HG03039 (cell line): Measurements from ENCODE around the gene CD53.
"Not testable (repeated sequence)": the region's sequence is repeated elsewhere in the genome, so short reads cannot be mapped to it uniquely, and the experiment has no call there.

Source experiments
- ATAC-seq: cut with Tn5 transposase; IDR thresholded peaks from one replicate; pipeline ENCODE4 v1.9.1; 2021; ENCODE audit warnings: mild to moderate bottlenecking, moderate library complexity; ENCODE audit not compliant: unreplicated experiment

The CD53 gene

GRCh38 chr1:110914676-110915075 lies 41.7 kb downstream of the CD53 start:
- ATAC-seq, result no peak

DNA sequence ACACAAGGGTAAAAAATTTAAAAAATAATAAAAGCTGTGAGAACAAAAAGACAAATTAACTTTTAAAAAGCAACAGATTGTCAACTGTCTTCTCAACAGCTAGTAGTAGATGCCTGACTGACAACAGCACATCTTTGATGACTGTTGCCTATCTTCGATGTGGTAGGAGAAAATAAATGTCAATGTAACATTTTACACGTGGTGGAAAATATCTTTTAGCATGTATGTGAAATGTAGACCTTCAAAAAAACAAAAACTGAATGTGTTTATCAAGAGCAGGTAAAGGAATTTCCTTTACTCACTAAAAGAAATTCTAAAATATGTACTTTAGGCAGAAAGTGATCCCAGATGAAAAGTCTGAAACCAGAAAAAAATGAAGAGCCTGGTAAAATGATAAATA lies 42.9 kb downstream of the CD53 start:
- no peak for ATAC-seq

GRCh38 chr1:110916274-110916668 lies 43.3 kb downstream of the CD53 start:
- no peak for ATAC-seq

DNA sequence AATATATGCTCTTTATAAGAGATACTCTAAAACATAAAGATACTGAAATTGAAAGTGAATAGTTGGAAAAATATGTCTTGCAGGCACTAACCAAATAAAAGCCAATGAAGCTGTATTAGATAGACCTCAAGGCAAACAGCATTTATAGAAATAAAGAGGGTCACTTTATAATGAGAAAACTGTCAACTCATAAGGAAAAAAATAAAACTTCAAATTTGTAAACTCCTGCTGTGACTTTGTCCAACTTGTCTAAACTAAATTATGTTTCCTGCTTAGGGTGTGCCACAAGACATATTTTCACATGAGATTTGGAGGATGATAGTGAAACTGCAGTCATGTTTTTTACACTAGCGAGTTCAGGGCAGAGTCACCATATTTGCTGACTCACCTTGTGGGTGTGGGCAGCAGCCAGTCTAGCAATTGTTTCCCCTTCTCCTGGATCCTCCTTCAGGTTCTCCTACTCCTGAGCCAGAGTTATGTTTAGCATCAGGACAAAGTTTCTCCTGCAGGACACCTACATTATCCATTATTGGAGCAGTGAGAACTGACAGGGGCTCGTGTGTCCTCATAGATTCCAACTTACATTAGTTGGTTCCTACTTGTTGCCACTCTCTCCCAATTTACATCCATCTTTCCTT lies 43.8 kb downstream of the CD53 start:
- ATAC-seq, result no peak

DNA sequence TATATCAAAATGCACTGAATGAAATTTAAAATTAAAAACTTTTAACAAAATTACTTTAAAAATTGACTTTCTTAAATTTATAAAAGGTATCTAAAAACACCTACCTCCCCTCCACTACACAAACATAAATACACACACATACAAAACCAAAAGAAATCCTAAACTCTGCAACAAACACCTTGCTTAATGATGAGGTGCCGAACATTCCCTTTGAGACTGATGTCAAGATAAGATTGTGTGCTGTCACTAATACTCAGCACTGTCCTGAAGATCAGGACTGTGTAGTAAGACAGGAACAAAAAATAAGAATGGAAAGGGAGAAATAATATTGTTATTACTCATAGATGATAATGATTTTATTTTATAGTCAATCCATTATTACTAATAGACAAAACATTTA lies 45.1 kb downstream of the CD53 start:
- no peak for ATAC-seq

DNA sequence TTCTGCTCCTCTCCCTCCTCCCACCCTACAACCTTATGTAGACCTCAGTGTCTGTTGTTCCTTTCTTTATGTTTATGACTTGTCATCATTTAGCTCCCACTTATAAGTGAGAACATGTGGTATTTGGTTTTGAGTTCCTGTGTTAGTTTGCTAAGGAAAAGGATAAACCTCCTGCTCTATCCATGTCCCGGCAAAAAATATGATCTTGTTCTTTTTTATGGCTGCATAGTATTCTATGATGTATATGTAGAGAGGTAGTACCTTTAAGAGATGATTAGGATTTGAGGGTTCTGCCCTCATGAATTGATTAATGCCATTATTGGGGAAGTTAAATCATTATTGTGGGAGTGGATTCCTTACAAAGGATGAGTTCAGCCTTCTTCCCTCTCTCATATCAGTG lies 49.0 kb downstream of the CD53 start:
- no peak for ATAC-seq

- ATAC-seq, result no peak
These were observed 54.6 kb downstream of the CD53 start for GRCh38 chr1:110927484-110928075.

- ATAC-seq, result no peak
These were observed 55.2 kb downstream of the CD53 start for GRCh38 chr1:110928191-110928590.

- ATAC-seq, result no peak
These were observed 56.0 kb downstream of the CD53 start for GRCh38 chr1:110928904-110929303.

DNA sequence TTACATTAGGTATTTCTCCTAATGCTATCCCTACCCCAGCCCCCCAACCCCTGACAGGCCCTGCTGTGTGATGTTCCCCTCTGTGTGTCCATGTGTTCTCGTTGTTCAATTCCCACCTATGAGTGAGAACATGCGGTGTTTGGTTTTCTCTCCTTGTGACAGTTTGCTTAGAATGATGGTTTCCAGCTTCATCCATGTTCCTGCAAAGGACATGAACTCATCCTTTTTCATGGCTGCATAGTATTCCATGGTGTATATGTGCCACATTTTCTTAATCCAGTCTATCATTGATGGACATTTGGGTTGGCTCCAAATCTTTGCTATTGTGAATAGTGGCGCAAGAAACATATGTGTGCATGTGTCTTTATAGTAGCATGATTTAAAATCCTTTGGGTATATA lies 58.1 kb downstream of the CD53 start:
- ATAC-seq, result not testable (repeated sequence)

- ATAC-seq, result no peak
These were observed 63.6 kb downstream of the CD53 start for GRCh38 chr1:110936567-110936966.

DNA sequence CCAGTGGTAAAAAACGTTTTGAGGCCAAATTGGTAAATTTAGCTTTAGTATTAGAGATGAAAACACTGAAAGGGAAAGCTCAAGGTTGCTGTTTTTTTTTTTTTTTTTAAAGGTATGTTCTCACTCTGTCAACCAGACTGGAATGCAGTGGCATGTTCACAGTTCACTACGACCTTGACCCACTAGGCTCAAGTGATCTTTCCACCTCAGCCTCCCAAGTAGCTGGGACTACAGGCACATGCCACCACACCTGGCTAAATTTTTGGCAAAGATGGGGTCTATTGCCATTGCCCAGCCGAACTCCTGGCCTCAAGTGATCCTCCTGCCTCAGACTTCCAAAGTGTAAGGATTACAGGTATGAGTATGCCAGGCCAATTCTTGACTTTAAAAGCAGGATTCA lies 71.9 kb downstream of the CD53 start:
- ATAC-seq, result no peak

GRCh38 chr1:110945626-110946025 lies 72.7 kb downstream of the CD53 start:
- no peak for ATAC-seq

GRCh38 chr1:110948038-110948810 lies 75.3 kb downstream of the CD53 start:
- ATAC-seq, result no peak
